Left ventricle myocardium superior (tissue), 1 donor: ENCODE data around the gene KRTAP10-4. TPM values are rescaled to one million over a fixed set of nuclear protein-coding genes. Genes with fewer than 3 reads are reported as not detected.
"Not testable (repeated sequence)": the region's sequence is repeated elsewhere in the genome, so short reads cannot be mapped to it uniquely, and the experiment has no call there.

Source experiments
- ATAC-seq: fragments of 200-7000 bp; cut with Tn5 transposase; one replicate; pipeline ENCODE4 v1.9.1; 2020; ENCODE audit warnings: mild to moderate bottlenecking, moderate library complexity
- DNase-seq: peaks from one replicate; pipeline ENCODE4 v3.0.0-alpha.2; 2020
- intact Hi-C: fragments of 100-400 bp; cut with micrococcal nuclease; formaldehyde crosslinking; loops from one replicate; pipeline ENCODE4 v1.11.0; 2022
- total RNA-seq: library from RNA; stranded (reverse); fragmentation: NEBNext Ultra II Directional; extraction: Animal tissue kit (Norgen Biotek cat#: 25700); gene quantifications from one replicate; pipeline ENCODE4 v1.2.1, GENCODE V29; 2021
- donor health status: DM: no; HTN: yes; CAD: no; lungs with severe emphysema.

KRTAP10-4 gene
- total RNA-seq, 1 donor from 2014 or later, result not detected

GRCh38 chr21:44551340-44551961 is 22.1 kb upstream of the KRTAP10-4 start, which contains the start of gene KRTAP10-2:
TSS of gene KRTAP10-2 (minus strand) at chr21:44551505. CDS start at chr21:44551458, 47 bp downstream.
- ATAC-seq (no peak), DNase-seq (no peak)
- intact Hi-C loops, result loop anchor here (10.0 kb wide), 1 partner anchor 57 kb away; no protein-coding TSS in a partner anchor

- ATAC-seq, result no peak
These were observed 21.4 kb upstream of the KRTAP10-4 start for GRCh38 chr21:44552136-44552535.

GRCh38 chr21:44552681-44553080 is 20.8 kb upstream of the KRTAP10-4 start:
- DNase-seq, result no peak
- intact Hi-C loops, result loop anchor here (10.0 kb wide), 1 partner anchor 58 kb away; no protein-coding TSS in a partner anchor

More at GRCh38 chr21:44552136-44552535, 21.4 kb upstream of the KRTAP10-4 start:
- intact Hi-C loops, result loop anchor here (10.0 kb wide), 1 partner anchor 57 kb away; no protein-coding TSS in a partner anchor
- DNase-seq, result no peak

DNA sequence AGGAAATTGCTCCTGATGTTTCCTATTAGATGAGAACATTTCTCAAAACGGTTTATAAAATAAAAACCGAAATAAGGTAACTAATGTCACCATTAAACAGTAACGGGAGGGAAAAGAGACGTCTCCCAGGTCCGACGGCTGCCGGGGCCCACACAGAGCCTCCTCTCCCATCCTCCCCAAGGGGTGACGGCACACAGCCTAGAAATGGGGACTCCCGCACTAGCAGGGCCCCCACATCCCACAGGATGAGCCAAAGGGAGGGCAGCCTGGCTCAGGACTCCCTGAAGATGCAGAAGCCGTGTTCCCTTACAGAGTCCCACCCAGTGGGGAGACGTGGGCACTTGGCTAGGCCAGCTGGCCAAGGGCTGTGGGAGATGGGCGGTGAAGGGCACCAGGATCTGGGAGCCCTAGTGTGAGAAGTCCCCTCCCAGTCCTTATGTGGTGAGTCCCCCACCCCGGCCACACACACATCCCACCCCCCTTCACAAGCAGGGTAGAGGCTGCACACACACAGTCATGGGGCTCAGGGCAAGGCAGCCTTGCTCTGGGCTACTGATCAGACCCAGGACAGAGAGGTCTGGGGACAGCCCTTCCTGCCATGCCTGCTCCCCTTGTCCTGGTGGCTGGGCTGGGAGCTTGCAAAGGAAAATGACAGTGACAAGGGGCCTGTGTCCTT is 18.2 kb upstream of the KRTAP10-4 start:
- ATAC-seq (no peak), DNase-seq (no peak)
- intact Hi-C loops, result loop anchor here (10.0 kb wide), 1 partner anchor 61 kb away; no protein-coding TSS in a partner anchor

More at GRCh38 chr21:44552681-44553080, 20.8 kb upstream of the KRTAP10-4 start:
- no peak for ATAC-seq

DNA sequence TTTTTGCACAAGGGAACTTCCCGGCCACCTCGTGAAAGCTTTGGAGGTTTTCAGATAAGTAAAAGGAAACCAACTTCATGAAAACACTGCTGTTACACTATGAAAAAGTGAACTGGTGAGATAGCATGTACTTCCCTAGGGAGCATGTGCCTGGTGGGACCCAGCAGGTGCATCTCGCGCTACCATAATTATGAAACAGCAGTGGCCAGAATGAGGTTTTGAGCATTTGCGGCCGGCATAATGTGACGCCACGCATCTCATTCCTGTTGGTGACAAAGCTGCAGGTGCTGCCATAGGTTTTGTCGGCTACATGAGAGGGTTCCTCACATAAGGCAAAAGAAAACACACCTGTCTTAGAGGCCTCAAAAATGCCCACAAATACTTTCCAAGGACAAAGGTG is 16.6 kb upstream of the KRTAP10-4 start:
- DNase-seq, result no peak
- intact Hi-C loops, result loop anchor here (10.0 kb wide), 1 partner anchor 62 kb away; no protein-coding TSS in a partner anchor
- no peak for ATAC-seq

- ATAC-seq (no peak), DNase-seq (no peak)
- intact Hi-C loops, result loop anchor here (10.0 kb wide), 1 partner anchor 63 kb away; no protein-coding TSS in a partner anchor
These were observed 15.8 kb upstream of the KRTAP10-4 start for GRCh38 chr21:44557491-44558328.

DNA sequence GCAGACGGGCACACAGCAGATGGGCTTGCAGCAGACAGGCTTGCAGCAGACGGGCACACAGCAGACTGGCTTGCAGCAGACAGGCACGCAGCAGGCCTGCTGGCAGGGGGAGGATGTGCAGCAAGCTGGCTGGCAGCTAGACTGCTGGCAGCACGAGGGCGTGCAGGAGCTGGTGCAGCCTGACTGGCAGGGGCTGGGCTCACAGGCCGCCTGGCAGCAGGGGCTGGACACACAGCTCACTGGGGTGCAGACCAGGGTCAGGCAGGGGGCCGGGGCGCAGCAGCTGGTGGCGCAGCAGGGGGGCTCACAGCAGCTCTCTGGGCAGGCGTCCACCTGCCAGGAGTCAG is 15.2 kb upstream of the KRTAP10-4 start:
- intact Hi-C loops, result loop anchor here (10.0 kb wide), 1 partner anchor 64 kb away; no protein-coding TSS in a partner anchor
- not testable (repeated sequence) for DNase-seq, ATAC-seq

DNA sequence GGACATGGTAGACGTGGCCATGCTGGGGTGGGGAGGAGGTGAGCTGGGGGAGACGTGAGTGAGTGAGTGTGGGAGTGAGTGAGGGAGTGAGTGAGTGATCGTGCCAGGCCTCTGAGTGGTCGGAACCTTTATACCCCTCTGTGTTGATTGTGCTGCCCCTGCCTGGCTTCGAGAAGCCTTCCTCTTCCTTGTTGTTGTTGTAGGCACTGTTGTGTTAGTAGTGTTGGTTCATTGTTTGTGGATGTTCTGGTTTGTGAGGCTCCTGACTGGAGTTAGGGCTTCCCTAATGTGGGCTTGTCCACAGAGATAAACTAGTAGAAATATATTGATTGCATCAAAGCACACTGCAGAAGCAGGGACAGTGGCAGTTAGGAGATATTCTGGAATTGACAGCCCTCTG is 14.8 kb upstream of the KRTAP10-4 start, which contains the start of gene KRTAP10-3:
TSS of gene KRTAP10-3 (minus strand) at position 101 of the 400 bp plus-strand sequence. CDS start at position 21, 80 bp downstream.
- DNase-seq, result no peak
- ATAC-seq, result no peak
- intact Hi-C loops, result loop anchor here (10.0 kb wide), 1 partner anchor 64 kb away; no protein-coding TSS in a partner anchor

DNA sequence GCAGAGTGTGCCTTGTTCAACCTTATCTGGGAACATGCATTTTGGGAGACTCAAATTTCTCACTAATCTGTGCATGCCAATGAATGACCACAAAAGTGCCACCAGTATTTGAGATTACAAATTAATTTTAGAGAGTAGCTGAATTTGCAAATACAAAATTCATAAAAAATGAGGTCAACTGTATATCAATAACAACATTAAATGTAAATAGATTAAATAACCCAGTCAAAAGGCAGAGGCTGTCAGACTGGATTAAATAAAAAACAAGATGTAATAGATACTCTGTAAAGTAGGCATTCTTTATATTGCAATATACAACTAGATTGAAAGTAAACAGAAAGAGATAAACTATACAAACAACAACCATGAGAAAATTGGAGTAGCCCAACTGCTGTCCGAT is 9.4 kb upstream of the KRTAP10-4 start:
- intact Hi-C loops, result no loop called here

GRCh38 chr21:44564886-44565598 is 8.5 kb upstream of the KRTAP10-4 start:
- intact Hi-C loops, result no loop called here
- no peak for ATAC-seq
- DNase-seq, result no peak

More for the DNA sequence above, 9.4 kb upstream of the KRTAP10-4 start:
- ATAC-seq (no peak), DNase-seq (no peak)

GRCh38 chr21:44566403-44566802 is 7.1 kb upstream of the KRTAP10-4 start:
- no peak for DNase-seq
- intact Hi-C loops, result no loop called here
- ATAC-seq, result no peak

DNA sequence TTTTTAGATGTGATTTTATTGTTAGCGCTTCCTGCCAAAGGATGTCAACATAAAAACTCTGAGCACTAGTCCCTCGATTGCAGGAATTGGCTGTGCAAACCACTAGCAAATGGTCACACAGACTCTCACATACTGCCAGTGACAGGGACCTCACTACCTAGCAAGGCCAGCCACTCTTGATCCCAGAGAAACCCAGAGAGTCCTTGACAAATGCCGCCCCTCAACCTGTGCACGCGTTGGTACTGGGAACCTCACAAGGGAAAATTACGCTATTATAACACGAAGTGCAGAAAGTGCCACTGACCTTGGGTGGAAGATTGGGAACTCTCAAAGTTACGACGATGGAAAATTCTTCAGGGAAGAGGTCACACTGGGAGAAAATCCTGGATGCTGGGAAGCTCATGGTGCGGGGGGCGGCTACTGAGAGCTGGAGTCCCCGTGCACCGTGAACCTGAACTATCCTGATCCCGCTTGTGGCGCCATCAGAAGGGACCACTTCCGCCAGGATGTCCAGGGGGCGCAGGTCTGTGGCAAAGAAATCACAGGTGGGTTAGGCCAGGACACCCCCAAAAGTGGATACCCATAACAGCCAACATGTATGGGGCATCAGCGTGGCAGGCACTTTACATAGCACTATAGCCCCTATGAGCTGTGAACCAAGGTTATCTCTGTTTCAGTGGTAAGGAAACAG is 5.9 kb upstream of the KRTAP10-4 start:
- ATAC-seq, result no peak

DNA sequence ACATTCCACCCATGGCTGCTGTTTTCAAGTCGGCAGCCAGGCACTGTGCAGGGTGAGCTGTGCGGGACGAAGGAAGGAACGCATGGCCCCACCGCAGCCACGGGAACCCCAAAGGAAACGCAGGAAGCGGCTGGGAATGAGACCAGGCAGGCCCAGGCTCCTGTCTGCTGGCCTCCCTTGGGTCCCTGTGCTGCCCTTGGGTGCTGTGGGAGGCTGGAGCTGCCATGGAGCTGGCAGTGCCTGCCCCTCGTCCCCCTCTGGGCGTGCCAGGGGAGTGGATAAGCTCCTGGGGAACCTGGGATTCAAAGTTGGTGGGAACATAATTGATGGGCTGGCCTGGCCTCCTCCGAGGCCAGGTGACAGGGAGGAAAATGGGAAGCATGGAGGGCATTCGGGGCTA is 5.3 kb upstream of the KRTAP10-4 start:
- DNase-seq (no peak), ATAC-seq (no peak)
- intact Hi-C loops, result no loop called here

More for the DNA sequence above, 5.9 kb upstream of the KRTAP10-4 start:
- intact Hi-C loops, result no loop called here
- no peak for DNase-seq

GRCh38 chr21:44568667-44569556 is 4.6 kb upstream of the KRTAP10-4 start:
- ATAC-seq (no peak), DNase-seq (no peak)
- intact Hi-C loops, result no loop called here

GRCh38 chr21:44569861-44570517 is 3.5 kb upstream of the KRTAP10-4 start:
- DNase-seq (no peak), ATAC-seq (no peak)
- intact Hi-C loops, result no loop called here

DNA sequence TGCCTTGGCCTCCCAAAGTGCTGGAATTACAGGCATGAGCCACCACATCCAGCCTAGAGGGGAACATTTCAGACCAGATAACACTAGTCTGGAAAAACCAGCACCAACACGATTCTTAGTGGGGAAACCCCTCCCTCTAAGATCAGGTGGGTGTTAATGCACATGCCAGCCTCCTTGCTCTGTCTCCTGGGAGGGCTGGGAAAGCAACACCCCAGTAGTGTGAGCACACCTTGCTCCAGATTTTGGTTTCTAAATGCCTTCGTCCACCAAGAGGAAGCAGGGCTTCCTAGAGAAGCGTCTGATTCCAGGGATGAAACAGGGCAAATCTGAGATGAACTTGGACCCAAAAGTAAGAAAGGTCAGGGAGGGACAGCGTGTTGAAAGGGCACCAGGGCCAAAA is 2.2 kb upstream of the KRTAP10-4 start:
- DNase-seq, result no peak
- intact Hi-C loops, result no loop called here
- no peak for ATAC-seq
